ENCODE results near the gene RIMKLB.
"Not testable (repeated sequence)": the region's sequence is repeated elsewhere in the genome, so short reads cannot be mapped to it uniquely, and the experiment has no call there.

The RIMKLB gene

GRCh38 chr12:8773461-8773860 lies 75.7 kb downstream of the RIMKLB start:
- DNase-seq (ENCODE audit: low read depth in 2 of 2) = no peak

GRCh38 chr12:8779281-8779680 lies 81.5 kb downstream of the RIMKLB start:
- DNase-seq (ENCODE audit: low read depth in 2 of 2) = no peak

DNA sequence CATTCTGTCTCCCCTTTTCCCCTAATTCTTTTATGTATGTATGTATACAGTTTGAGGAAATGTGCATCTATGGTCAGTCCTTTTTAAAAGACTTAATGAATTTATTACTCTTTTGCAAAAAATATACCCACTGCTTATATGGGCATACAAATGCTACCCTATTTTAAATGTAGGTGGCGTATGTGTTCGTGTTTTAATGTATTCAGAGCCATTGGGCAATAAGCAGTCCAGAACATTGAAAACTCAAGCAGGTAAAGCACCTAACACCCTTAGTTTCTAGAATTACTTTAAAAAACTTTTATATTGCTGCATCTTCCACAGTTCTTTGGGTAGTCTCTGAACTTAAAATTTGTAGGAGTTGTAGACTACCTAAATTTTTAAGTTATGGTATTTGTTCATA lies 82.1 kb downstream of the RIMKLB start:
- no peak for DNase-seq (ENCODE audit: low read depth in 2 of 2)

GRCh38 chr12:8780389-8780788 lies 82.6 kb downstream of the RIMKLB start:
- DNase-seq (ENCODE audit: low read depth in 2 of 2) = no peak

DNA sequence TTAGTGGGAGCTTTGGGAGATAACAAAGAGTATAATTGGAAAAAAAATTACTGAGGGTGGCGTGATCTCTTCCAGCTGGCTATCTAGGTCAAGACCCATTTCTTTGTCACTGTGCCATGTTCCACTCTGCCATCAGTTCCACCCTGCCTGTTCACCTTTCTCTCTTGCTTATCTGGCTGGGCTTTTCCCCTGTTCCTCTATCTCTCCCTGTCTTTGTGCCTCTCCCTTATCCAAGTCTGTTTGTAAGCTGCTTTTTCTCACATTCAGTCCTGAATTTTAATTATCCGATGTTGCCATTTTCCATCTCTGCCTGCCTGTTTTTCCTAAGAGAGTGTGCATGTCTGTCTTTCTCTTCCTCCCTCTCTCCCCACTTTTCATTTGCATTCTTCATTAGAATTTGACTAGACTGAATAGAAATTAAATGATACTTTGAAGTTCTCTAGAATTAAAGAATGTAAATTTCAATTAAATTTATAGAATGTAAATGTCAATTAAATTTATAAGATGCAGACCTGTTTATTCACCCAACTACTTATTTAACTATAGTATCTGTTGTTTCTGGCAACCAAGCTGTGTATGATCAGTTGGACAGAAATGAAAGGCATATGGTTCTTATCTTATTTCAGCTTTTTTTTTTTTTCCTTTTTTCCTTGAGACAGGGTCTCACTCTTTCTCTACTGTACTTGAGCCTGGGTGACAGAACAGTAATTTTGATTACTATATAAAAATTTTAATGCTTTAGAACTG lies 83.8 kb downstream of the RIMKLB start:
- DNase-seq (ENCODE audit: low read depth in 2 of 2) = no peak

- no peak for DNase-seq (ENCODE audit: low read depth in 2 of 2)
Observed at GRCh38 chr12:8784290-8784888, 86.6 kb downstream of the RIMKLB start.

DNA sequence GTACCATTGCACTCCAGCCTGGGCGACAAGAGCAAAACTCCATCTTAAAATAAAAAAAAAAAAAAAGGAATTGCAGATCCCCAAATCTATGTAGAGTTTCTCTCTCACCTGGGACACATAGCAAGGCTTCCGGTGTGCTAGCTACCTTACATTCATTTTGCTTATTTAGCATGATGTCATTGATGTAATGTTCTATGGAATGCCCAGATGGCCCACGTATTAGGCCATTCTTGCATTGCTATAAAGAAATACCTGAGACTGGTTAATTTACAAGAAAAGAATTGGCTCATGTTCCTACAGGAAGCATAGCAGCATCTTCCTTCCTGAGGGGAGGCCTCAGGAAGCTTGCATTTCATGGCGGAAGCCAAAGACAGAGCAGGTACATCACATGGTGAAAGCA lies 87.7 kb downstream of the RIMKLB start:
- no peak for DNase-seq (ENCODE audit: low read depth in 2 of 2)

DNA sequence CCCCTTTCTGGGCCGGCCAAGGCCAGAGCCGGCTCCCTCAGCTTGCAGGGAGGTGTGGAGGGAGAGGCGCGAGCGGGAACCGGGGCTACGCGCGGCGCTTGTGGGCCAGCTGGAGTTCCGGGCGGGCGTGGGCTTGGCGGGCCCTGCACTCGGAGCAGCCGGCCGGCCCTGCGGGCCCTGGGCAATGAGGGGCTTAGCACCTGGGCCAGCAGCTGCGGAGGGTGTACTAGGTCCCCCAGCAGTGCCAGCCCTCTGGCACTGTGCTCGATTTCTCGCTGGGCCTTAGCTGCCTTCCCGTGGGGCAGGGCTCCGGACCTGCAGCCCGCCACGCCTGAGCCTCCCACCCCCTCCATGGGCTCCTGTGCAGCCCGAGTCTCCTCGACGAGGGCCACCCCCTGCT lies 89.4 kb downstream of the RIMKLB start:
- DNase-seq (ENCODE audit: low read depth in 2 of 2) = not testable (repeated sequence)

DNA sequence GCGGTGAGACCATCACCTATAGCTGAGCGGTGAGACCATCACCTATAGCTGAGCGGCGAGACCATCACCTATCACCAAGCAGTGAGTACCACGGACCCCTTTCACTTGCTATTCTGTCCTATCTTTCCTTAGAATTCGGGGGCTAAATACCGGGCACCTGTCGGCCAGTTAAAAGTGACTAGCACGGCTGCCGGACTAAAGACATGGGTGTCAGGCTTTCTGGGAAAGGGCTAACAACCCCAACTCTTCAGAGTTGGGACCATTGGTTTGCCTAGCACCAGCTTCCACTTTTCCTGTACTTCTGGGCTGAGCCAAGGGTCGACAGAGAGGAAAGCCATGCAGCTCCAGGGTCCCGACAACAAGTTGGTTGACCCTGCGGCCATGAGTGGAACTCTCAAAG lies 90.9 kb downstream of the RIMKLB start:
- DNase-seq (ENCODE audit: low read depth in 2 of 2) = not testable (repeated sequence)

DNA sequence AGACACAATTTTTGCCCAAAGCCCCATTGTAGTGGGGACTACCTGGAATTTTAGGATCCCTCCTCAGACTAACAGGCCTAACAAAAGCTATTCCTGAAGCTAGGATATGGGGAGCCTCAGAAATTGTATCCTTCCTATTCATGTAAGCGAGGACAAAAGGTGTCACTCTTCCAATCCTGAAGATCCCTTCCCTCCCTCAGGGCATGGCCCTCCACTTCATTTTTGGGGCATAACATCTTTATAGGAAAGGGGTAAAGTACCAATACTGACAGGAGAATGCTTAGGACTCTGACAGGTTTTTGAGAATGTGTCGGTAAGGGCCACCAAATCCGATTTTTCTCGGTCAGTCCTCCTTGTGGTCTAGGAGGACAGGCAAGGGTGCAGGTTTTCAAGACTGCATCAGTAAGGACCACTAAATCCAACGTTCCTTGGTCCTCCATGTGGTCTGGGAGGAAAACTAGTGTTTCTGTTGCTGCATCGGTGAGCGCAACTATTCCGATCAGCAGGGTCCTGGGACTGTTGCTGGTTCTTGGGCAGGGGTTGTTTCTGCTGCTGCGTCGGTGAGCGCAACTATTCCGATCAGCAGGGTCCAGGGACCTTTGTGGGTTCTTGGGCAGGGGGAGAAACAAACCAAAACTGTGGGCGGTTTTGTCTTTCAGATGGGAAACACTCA lies 91.7 kb downstream of the RIMKLB start:
- not testable (repeated sequence) for DNase-seq (ENCODE audit: low read depth in 2 of 2)

DNA sequence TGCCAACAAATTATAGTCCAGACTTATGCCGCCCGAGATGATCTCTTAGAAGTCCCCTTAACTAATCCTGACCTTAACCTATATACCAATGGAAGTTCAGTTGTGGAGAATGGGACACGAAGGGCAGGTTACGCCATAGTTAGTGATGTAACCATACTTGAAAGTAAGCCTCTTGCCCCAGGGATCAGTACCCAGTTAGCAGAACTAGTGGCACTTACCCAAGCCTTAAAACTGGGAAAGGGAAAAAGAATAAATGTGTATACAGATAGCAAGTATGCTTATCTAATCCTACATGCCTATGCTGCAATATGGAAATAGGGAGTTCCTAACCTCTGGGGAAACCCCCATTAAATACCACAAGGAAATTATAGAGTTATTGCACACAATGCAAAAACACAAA lies 95.4 kb downstream of the RIMKLB start:
- not testable (repeated sequence) for DNase-seq (ENCODE audit: low read depth in 2 of 2)

GRCh38 chr12:8794611-8795010 lies 96.8 kb downstream of the RIMKLB start:
- not testable (repeated sequence) for DNase-seq (ENCODE audit: low read depth in 2 of 2)

DNA sequence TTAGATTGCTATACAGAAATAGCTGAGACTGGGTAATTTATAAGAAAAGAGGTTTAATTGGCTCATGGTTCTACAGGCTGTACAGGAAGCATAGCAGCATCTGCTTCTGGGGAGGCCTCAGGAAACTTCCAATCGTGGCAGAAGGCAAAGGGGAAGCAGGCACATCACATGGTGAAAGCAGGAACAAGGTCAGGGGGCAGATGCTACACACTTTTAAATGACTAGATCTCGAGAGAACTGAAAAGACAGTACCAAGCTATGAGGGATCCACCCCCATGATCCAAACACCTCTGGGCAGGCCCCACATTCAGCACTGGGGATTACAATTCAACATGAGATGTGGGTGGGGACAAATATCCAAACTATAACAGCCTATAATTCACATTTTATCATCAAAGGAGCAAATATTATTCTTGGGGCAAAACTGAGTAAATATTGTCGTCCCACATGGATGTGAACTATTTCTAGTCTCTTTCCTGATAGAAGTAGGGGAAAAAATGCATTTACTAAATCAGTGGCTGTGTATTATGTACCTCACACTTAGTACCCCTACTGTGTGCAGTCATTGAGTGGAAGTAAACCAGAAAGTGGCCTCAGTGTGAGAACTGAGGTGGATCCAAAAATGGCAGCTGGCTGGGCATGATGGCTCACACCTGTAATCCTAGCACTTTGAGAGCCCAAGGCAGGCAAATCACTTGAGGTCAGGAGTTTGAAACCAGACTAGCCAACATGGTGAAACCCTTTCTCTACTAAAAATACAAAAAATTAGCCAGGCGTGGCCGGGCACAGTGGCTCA lies 99.2 kb downstream of the RIMKLB start:
- no peak for DNase-seq (ENCODE audit: low read depth in 2 of 2)

DNA sequence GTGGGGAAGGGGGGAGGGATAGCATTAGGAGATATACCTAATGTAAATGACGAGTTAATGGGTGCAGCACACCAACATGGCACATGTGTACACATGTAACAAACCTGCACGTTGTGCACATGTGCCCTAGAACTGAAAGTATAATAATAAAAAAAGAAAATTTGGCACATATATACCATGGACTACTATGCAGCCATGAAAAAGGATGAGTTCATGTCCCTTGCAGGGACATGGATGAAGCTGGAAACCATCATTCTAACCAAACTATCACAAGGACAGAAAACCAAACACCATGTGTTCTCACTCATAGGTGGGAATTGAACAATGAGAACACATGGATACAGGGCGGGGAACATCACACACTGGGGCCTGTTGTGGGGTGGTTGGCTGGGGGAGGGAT lies 103.4 kb downstream of the RIMKLB start:
- DNase-seq (ENCODE audit: low read depth in 2 of 2) = not testable (repeated sequence)

DNA sequence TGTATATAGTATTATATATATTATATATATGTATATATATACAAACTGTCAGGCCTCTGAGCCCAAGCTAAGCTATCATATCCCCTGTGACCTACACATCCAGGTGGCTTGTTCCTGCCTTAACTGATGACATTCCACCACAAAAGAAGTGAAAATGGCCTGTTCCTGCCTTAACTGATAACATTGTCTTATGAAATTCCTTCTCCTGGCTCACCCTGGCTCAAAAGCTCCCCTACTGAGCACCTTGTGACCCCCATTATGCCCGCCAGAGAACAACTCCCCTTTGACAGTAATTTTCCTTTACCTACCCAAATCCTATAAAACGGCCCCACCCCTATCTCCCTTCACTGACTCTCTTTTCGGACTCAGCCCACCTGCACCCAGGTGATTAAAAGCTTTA lies 107.0 kb downstream of the RIMKLB start:
- DNase-seq (ENCODE audit: low read depth in 2 of 2) = not testable (repeated sequence)

GRCh38 chr12:8805487-8805886 lies 107.7 kb downstream of the RIMKLB start:
- not testable (repeated sequence) for DNase-seq (ENCODE audit: low read depth in 2 of 2)

GRCh38 chr12:8807084-8807483 lies 109.3 kb downstream of the RIMKLB start:
- DNase-seq (ENCODE audit: low read depth in 2 of 2) = not testable (repeated sequence)

- not testable (repeated sequence) for DNase-seq (ENCODE audit: low read depth in 2 of 2)
Observed at GRCh38 chr12:8810112-8810511, 112.3 kb downstream of the RIMKLB start.

DNA sequence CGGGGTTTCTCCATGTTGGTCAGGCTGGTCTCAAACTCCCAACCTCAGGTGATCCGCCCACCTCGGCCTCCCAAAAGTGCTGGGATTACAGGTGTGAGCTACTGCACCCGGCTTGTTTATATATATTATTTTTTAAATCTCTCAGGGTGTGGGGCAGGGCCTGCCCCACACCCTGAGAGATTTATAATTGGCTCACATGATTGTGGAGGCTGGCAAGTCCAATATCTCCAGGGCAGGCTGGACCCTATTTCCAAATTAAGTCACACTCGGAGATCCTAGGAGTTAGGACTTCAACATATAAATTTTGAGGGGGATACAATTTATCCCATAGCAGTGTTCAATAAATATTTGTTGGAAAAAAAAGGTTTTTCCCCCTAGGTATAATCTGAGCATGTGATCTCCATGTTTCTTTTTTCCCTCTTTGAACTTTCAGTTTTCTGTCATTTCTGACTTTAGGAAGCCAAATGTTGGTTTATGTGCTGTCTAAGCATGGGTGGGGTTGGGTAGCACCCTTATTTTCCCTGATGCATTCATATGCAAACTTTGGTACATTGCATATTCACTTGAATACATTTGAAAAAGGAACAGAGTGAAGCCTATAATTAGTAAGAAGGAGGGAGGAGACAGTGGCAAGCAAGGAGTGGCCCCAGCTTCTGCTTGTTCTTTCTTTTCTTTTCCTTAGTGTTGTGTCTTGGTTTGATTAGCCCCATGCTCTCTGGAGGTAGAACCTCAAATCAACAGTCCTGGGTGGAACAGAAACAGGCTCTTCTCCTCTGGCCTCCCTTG lies 116.0 kb downstream of the RIMKLB start:
- no peak for DNase-seq (ENCODE audit: low read depth in 2 of 2)

GRCh38 chr12:8816448-8817050 lies 118.8 kb downstream of the RIMKLB start:
- DNase-seq (ENCODE audit: low read depth in 2 of 2) = no peak

DNA sequence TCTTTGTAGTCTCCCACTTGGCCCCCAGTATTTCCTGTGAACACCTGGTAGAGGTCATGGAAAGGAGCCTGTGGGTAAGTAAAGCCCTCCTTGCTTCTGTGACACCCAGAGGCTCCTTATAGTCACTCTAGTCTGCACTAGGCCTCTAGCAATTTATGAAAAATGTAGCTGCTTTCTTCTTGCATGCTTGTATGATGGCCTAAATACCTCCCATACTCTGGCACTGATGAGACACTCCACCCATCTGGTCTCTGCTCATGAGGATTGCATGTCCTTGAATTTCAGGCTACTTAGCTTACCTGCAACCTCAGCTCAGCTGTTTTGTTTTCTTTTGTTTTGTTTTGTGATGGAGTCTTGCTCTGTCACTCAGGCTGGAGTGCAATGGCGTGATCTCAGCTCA lies 120.1 kb downstream of the RIMKLB start:
- DNase-seq (ENCODE audit: low read depth in 2 of 2) = no peak

Measured in stimulated activated CD4-positive, alpha-beta T cell treated with anti-CD3 and anti-CD28 coated beads, Interleukin-1b, Interleukin-23, amount 100 ng/mL, for 1 hour (primary cell).